Nephron progenitor cell (in vitro differentiated cells): ENCODE results near the gene HK2.

Experiments
- DNase-seq: peaks from one replicate; pipeline ENCODE4 v3.0.0; 2021
- H3K27ac Mint-ChIP-seq: 2 replicates; pipeline ENCODE4 v1.8.0; 2021; ENCODE audit warnings: mild to moderate bottlenecking, moderate library complexity, mixed read lengths
- H3K27me3 Mint-ChIP-seq: 2 replicates; pipeline ENCODE4 v1.8.0; 2021; ENCODE audit warnings: mild to moderate bottlenecking, low read depth, mixed read lengths; ENCODE audit not compliant: poor library complexity
- H3K36me3 Mint-ChIP-seq: 2 replicates; pipeline ENCODE4 v1.8.0; 2021; ENCODE audit warnings: low read depth, mixed read lengths
- H3K4me1 Mint-ChIP-seq: 2 replicates; pipeline ENCODE4 v1.8.0; 2021; ENCODE audit warnings: mixed read lengths
- H3K4me3 Mint-ChIP-seq: 2 replicates; pipeline ENCODE4 v1.8.0; 2021; ENCODE audit warnings: mild to moderate bottlenecking, moderate library complexity, mixed read lengths
- H3K9me3 Mint-ChIP-seq: 2 replicates; pipeline ENCODE4 v1.8.0; 2021; ENCODE audit warnings: mild to moderate bottlenecking, moderate library complexity, mixed read lengths
- TF ChIP-seq, protein P1 (sequence below): fragments of 200-600 bp; sonication (generic); IDR thresholded peaks from 2 replicates; pipeline ENCODE4 v1.5.0; 2021; ENCODE audit warnings: antibody characterized with exemption

HK2 gene

DNA sequence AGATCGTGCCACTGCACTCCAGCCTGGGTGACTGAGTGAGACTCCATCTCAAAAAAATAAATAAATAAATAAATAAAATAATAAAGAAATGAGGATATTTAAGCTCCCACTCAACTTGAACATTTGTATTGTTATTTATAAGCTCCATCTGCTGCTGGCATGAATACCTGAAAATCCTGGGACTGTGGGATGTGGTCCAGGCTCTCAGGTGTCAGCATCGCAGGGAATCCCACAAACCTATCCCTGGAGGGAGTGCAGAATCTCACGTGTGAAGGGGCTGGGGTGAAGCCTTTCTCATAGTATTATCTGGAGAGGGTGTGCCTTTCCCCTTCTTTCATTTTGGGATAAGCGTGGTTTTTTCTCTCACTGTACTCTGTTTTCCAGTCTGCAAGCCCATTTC is 77.1 kb downstream of the HK2 start:
- Mint-ChIP-seq H3K27me3 (peaks cover 20% of the 10 kb centered on the region), H3K27ac (no peak overlapping the region), H3K9me3 (peaks cover 12% of the 10 kb centered on the region), H3K4me1 (peaks cover 6% of the 10 kb centered on the region), H3K36me3 (peaks cover 6% of the 10 kb centered on the region), H3K4me3 (no peak overlapping the region)
- TF ChIP-seq, protein P1, sequence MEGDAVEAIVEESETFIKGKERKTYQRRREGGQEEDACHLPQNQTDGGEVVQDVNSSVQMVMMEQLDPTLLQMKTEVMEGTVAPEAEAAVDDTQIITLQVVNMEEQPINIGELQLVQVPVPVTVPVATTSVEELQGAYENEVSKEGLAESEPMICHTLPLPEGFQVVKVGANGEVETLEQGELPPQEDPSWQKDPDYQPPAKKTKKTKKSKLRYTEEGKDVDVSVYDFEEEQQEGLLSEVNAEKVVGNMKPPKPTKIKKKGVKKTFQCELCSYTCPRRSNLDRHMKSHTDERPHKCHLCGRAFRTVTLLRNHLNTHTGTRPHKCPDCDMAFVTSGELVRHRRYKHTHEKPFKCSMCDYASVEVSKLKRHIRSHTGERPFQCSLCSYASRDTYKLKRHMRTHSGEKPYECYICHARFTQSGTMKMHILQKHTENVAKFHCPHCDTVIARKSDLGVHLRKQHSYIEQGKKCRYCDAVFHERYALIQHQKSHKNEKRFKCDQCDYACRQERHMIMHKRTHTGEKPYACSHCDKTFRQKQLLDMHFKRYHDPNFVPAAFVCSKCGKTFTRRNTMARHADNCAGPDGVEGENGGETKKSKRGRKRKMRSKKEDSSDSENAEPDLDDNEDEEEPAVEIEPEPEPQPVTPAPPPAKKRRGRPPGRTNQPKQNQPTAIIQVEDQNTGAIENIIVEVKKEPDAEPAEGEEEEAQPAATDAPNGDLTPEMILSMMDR = no peak
- DNase-seq = no peak

DNA sequence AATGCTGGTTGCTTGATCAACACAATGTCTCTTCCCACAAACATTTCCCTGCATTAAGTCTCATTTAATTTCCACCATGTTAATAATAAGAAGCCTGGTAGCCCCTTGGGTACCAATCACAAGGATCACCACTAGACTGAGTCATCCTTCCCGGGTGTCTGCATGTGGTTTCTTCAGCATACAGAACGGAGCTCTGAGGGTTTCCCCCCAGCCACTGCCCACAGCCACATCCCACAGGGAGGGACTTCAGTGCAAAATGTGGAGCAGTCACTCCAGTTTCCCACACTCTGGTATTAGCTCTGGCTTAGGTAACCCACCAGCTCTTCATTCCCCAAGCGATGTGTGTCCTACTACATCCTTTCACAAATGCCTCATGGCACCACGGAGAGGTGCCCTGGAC is 81.8 kb downstream of the HK2 start:
- H3K9me3 Mint-ChIP-seq = no peaks in the 10 kb centered on the region
- no peaks in the 10 kb centered on the region for H3K4me1 Mint-ChIP-seq
- TF ChIP-seq, protein P1 = no peak
- no peak overlapping the region for H3K4me3 Mint-ChIP-seq
- no peak overlapping the region for H3K27ac Mint-ChIP-seq
- no peak for DNase-seq
- peaks cover 22% of the 10 kb centered on the region for H3K27me3 Mint-ChIP-seq
- no peaks in the 10 kb centered on the region for H3K36me3 Mint-ChIP-seq

- TF ChIP-seq, protein P1 = no peak
- DNase-seq = no peak
- Mint-ChIP-seq H3K4me3 (no peak overlapping the region), H3K27ac (no peak overlapping the region), H3K9me3 (no peaks in the 10 kb centered on the region), H3K4me1 (no peaks in the 10 kb centered on the region), H3K27me3 (peaks cover 28% of the 10 kb centered on the region), H3K36me3 (no peaks in the 10 kb centered on the region)
Measured at GRCh38 chr2:74916394-74916793, 82.5 kb downstream of the HK2 start.

GRCh38 chr2:74917702-74918619 is 84.0 kb downstream of the HK2 start:
- no peaks in the 10 kb centered on the region for H3K4me1 Mint-ChIP-seq
- TF ChIP-seq, protein P1 = peak; percentile 19

GRCh38 chr2:74919827-74920226 is 85.9 kb downstream of the HK2 start:
- TF ChIP-seq, protein P1 = peak; percentile 91
- no peaks in the 10 kb centered on the region for H3K9me3 Mint-ChIP-seq
- no peak overlapping the region for H3K27ac Mint-ChIP-seq
- DNase-seq = peak; percentile 90
- H3K4me1 Mint-ChIP-seq = no peaks in the 10 kb centered on the region
- H3K36me3 Mint-ChIP-seq = no peaks in the 10 kb centered on the region
- peaks cover 41% of the 10 kb centered on the region for H3K27me3 Mint-ChIP-seq
- H3K4me3 Mint-ChIP-seq = peak overlapping the region; percentile 69

More at GRCh38 chr2:74917702-74918619, 84.0 kb downstream of the HK2 start:
- no peak for DNase-seq
- H3K36me3 Mint-ChIP-seq = no peaks in the 10 kb centered on the region
- no peak overlapping the region for H3K27ac Mint-ChIP-seq
- no peak overlapping the region for H3K4me3 Mint-ChIP-seq
- H3K27me3 Mint-ChIP-seq = peaks cover 37% of the 10 kb centered on the region
- no peaks in the 10 kb centered on the region for H3K9me3 Mint-ChIP-seq
